Body of pancreas (tissue), 4 donors: Measurements from ENCODE around the gene AUH. TPM values are rescaled to one million over a fixed set of nuclear protein-coding genes. Genes with fewer than 3 reads are reported as not detected.
"Not testable (repeated sequence)": the region's sequence is repeated elsewhere in the genome, so short reads cannot be mapped to it uniquely, and the experiment has no call there.

ENCODE experiments used
- ATAC-seq: fragments of 150-250 bp; one replicate; pipeline ENCODE4 v1.9.1; 2016
- DNase-seq, 4 donors: peaks; one replicate each; pipeline ENCODE4 v3.0.0-alpha.2; 2019
- H3K27ac ChIP-seq, 4 donors: fragments of 200-600 bp; sonication (generic); 1 replicate in 3 of 4; 2 replicates in 1 of 4; pipeline versions ENCODE4 v1.5.1 to v1.6.1; 2016 to 2019; ENCODE audit warnings: mild to moderate bottlenecking in 1 of 4, mixed read lengths in 1 of 4, moderate library complexity in 1 of 4
- H3K27me3 ChIP-seq, 2 donors: fragments of 200-600 bp; sonication (generic); one replicate each; pipeline ENCODE4 v1.6.0; 2016; ENCODE audit warnings: mild to moderate bottlenecking in 1 of 2
- H3K36me3 ChIP-seq, 2 donors: fragments of 200-600 bp; sonication (generic); replicated peaks in 1 of 2; 2 replicates each; pipeline ENCODE4 v1.5.1; 2016; ENCODE audit warnings: low read depth in 2 of 2; ENCODE audit not compliant: insufficient read depth in 1 of 2
- H3K4me1 ChIP-seq: fragments of 200-600 bp; sonication (generic); one replicate; pipeline ENCODE4 v1.6.0; 2016
- H3K4me3 ChIP-seq, 2 donors: fragments of 200-600 bp; sonication (generic); 1 replicate in 1 of 2; 2 replicates in 1 of 2; pipeline ENCODE4 v1.5.1; 2016 to 2019
- H3K9me3 ChIP-seq, 3 donors: fragments of 200-600 bp; sonication (generic); 1 replicate in 2 of 3; 2 replicates in 1 of 3; pipeline ENCODE4 v1.5.1; 2016
- CTCF ChIP-seq, 7 experiments: fragments of 450-650 bp in 4 of 7; fragments of 200-600 bp in 3 of 7; sonication (generic) in 3 of 7; IDR thresholded peaks; one replicate each; pipeline ENCODE4 v1.5.1; 2016 to 2019; ENCODE audit warnings: antibody characterized with exemption in 7 of 7
- POLR2A ChIP-seq, 3 donors: fragments of 450-650 bp; IDR thresholded peaks; one replicate each; pipeline ENCODE4 v1.6.1; 2016; ENCODE audit warnings: antibody characterized with exemption in 3 of 3, mild to moderate bottlenecking in 2 of 3
- WGBS, 2 donors: methylation state at CpG; one replicate each; pipeline ENCODE4 v1.1.5; 2017; 5-methylcytosine and 5-hydroxymethylcytosine counted together
- intact Hi-C: fragments of 100-400 bp; cut with DNase I; formaldehyde crosslinking; loops from one replicate; pipeline ENCODE4 v1.15.1; 2023
- total RNA-seq, 2 donors: library from RNA; depleted of rRNA; stranded (reverse); fragments of >200 nt; gene quantifications; one replicate each; pipeline ENCODE4 v1.1.0, GENCODE V29; 2016

AUH gene
- total RNA-seq, 2 donors from 2014 or later: 47.7 to 75.8 TPM

GRCh38 chr9:91391818-91392217, 30.1 kb upstream of the AUH start:
- H3K9me3 ChIP-seq: no peaks in the 10 kb centered on the region
- H3K4me3 ChIP-seq: no peak overlapping the region
- no peaks in the 10 kb centered on the region for H3K36me3 ChIP-seq
- WGBS, 2 donors: 67 to 75% methylated on average over 2 of the region's 2 CpGs
- no peak for ATAC-seq
- H3K4me1 ChIP-seq: no peaks in the 10 kb centered on the region
- intact Hi-C loops: no loop called here
- no peak for DNase-seq
- no peak overlapping the region for H3K27ac ChIP-seq
- no peaks in the 10 kb centered on the region for H3K27me3 ChIP-seq
- TF ChIP-seq POLR2A (IDR thresholded peaks at IDR 0.05) (no peak), CTCF (IDR thresholded peaks at IDR 0.05) (no peak)

GRCh38 chr9:91391412-91391811, 29.7 kb upstream of the AUH start:
- intact Hi-C loops: no loop called here
- ATAC-seq: no peak
- DNase-seq: no peak
- 68 to 79% methylated on average over 5 of the region's 5 CpGs for WGBS, 2 donors
- Histone ChIP-seq H3K27ac (no peak overlapping the region), H3K4me1 (no peaks in the 10 kb centered on the region), H3K27me3 (no peaks in the 10 kb centered on the region), H3K4me3 (no peak overlapping the region), H3K9me3 (no peaks in the 10 kb centered on the region), H3K36me3 (no peaks in the 10 kb centered on the region)
- TF ChIP-seq POLR2A (IDR thresholded peaks at IDR 0.05): no peak
- no peak for TF ChIP-seq CTCF (IDR thresholded peaks at IDR 0.05)

DNA sequence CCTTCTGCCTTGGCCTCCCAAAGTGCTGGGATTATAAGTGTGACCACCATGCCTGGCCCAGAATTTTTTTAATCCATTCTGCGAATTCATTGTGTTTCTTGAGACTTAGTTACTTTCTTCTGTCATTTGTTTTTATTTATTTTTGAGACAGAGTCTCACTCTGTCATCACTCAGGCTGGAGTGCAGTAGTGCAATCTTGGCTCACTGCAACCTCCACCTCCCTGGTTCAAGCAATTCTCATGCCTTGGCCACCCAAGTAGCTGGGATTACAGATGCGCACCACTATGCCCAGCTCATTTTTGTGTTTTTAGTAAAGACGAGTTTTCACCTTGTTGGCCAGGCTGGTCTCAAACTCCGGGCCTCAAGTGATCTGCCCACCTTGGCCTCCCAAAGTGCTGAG, 28.0 kb upstream of the AUH start:
- H3K27ac ChIP-seq, H3K27me3 ChIP-seq, H3K4me1 ChIP-seq, H3K36me3 ChIP-seq, intact Hi-C loops, DNase-seq, ATAC-seq, H3K4me3 ChIP-seq, H3K9me3 ChIP-seq: not testable (repeated sequence)
- WGBS, 2 donors: 92 to 95% methylated on average over 4 of the region's 4 CpGs

DNA sequence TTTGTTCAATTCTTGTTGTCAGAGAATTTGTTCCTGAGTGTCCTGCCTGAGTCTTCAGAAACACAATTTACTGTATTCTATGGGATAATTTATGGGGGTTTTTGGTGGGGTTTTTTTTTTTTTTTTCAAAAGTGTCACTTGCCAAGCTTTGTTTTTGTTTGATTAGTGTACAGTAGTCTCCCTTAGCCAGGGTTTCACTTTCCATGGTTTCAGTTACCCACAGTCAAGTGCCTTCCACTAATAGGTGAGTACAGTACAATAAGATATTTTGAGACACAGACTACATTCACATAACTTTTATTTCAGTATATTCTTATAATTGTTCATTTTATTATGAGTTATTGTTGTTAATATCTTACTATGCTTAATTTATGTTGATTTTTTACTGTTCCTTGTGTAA, 25.0 kb upstream of the AUH start:
- intact Hi-C loops: no loop called here
- Histone ChIP-seq H3K4me3 (no peak overlapping the region), H3K27me3 (no peaks in the 10 kb centered on the region), H3K27ac (no peak overlapping the region), H3K9me3 (no peaks in the 10 kb centered on the region), H3K4me1 (no peaks in the 10 kb centered on the region), H3K36me3 (no peaks in the 10 kb centered on the region)
- TF ChIP-seq POLR2A (IDR thresholded peaks at IDR 0.05) (no peak), CTCF (IDR thresholded peaks at IDR 0.05) (no peak)
- DNase-seq: no peak
- no peak for ATAC-seq

GRCh38 chr9:91384954-91385353, 23.2 kb upstream of the AUH start:
- TF ChIP-seq CTCF (IDR thresholded peaks at IDR 0.05) (no peak), POLR2A (IDR thresholded peaks at IDR 0.05) (no peak)
- no peak overlapping the region for H3K27ac ChIP-seq
- WGBS, 2 donors: 77 to 83% methylated on average over 1 of the region's 1 CpG
- no peaks in the 10 kb centered on the region for H3K9me3 ChIP-seq
- DNase-seq (no peak), ATAC-seq (no peak)
- intact Hi-C loops: no loop called here
- no peaks in the 10 kb centered on the region for H3K36me3 ChIP-seq
- no peaks in the 10 kb centered on the region for H3K27me3 ChIP-seq
- no peak overlapping the region for H3K4me3 ChIP-seq
- H3K4me1 ChIP-seq: no peaks in the 10 kb centered on the region
